C4-2B (cell line): ENCODE data around the gene SOCS4.

Experiments used
- ZFX ChIP-seq: fragments of 450-650 bp; IDR thresholded peaks from 2 replicates; pipeline ENCODE4 v1.6.1; 2017
- TF ChIP-seq, protein P1 (sequence below): fragments of 450-650 bp; conservative IDR thresholded peaks from 2 replicates; pipeline ENCODE4 v1.5.1; 2017; ENCODE audit warnings: mild to moderate bottlenecking

DNA sequence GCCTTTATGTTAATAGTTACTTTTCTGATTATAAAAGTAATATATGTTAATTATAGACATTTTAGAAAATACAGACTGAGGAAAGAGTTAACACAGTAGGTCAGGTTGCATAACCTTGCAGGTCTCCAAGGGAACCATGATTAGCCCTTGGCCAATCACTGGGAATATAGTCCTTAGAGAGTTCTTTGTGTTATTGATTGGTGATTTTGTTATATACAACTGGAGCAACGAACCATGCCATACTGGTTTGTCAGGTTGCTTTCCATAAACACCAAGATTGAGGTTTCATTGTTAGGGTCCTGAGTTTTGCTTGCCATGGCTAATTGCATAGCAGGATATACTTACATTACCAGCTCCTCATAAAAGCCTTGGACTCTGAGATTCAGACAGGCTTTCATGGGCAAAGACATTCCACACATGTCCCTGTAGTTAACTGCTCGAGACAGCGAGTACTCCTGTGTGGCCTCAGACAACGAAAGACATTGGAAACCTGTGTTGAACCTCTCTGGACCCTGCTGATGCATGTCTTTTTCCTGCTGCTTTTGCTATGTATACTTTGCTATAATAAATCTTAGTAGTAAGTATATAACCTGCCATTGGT, 58.1 kb downstream of the SOCS4 start:
- TF ChIP-seq, protein P1, sequence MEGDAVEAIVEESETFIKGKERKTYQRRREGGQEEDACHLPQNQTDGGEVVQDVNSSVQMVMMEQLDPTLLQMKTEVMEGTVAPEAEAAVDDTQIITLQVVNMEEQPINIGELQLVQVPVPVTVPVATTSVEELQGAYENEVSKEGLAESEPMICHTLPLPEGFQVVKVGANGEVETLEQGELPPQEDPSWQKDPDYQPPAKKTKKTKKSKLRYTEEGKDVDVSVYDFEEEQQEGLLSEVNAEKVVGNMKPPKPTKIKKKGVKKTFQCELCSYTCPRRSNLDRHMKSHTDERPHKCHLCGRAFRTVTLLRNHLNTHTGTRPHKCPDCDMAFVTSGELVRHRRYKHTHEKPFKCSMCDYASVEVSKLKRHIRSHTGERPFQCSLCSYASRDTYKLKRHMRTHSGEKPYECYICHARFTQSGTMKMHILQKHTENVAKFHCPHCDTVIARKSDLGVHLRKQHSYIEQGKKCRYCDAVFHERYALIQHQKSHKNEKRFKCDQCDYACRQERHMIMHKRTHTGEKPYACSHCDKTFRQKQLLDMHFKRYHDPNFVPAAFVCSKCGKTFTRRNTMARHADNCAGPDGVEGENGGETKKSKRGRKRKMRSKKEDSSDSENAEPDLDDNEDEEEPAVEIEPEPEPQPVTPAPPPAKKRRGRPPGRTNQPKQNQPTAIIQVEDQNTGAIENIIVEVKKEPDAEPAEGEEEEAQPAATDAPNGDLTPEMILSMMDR = no peak
- no peak for TF ChIP-seq ZFX
